ENCODE results near the gene CA12.
"Not testable (repeated sequence)": the region's sequence is repeated elsewhere in the genome, so short reads cannot be mapped to it uniquely, and the experiment has no call there.

Gene CA12

GRCh38 chr15:63360170-63360569, 21.5 kb downstream of the CA12 start:
- DNase-seq (ENCODE audit: insufficient read length, low spot score) (no peak), FAIRE-seq (no peak)

- FAIRE-seq = no peak
Measured at GRCh38 chr15:63358241-63359029, 23.2 kb downstream of the CA12 start.

GRCh38 chr15:63357731-63358130, 23.9 kb downstream of the CA12 start:
- no peak for DNase-seq (ENCODE audit: insufficient read length, low spot score)
- FAIRE-seq = no peak

More at GRCh38 chr15:63358241-63359029, 23.2 kb downstream of the CA12 start:
- no peak for DNase-seq (ENCODE audit: insufficient read length, low spot score)

- no peak for DNase-seq (ENCODE audit: insufficient read length, low spot score)
- FAIRE-seq = no peak
Measured at GRCh38 chr15:63357061-63357460, 24.6 kb downstream of the CA12 start.

GRCh38 chr15:63354821-63355650, 26.6 kb downstream of the CA12 start:
- FAIRE-seq (no peak), DNase-seq (ENCODE audit: insufficient read length, low spot score) (no peak)

GRCh38 chr15:63353887-63354286, 27.8 kb downstream of the CA12 start:
- DNase-seq (ENCODE audit: insufficient read length, low spot score) (no peak), FAIRE-seq (no peak)

- FAIRE-seq = no peak
- DNase-seq (ENCODE audit: insufficient read length, low spot score) = no peak
Measured at GRCh38 chr15:63353261-63353660, 28.4 kb downstream of the CA12 start.

GRCh38 chr15:63352808-63353207, 28.8 kb downstream of the CA12 start:
- FAIRE-seq (no peak), DNase-seq (ENCODE audit: insufficient read length, low spot score) (no peak)

GRCh38 chr15:63351170-63351569, 30.5 kb downstream of the CA12 start:
- no peak for FAIRE-seq
- DNase-seq (ENCODE audit: insufficient read length, low spot score) = no peak

GRCh38 chr15:63350178-63350621, 31.4 kb downstream of the CA12 start:
- DNase-seq (ENCODE audit: insufficient read length, low spot score) (no peak), FAIRE-seq (no peak)

GRCh38 chr15:63349621-63350020, 32.0 kb downstream of the CA12 start:
- no peak for FAIRE-seq

GRCh38 chr15:63349156-63349555, 32.5 kb downstream of the CA12 start:
- FAIRE-seq (no peak), DNase-seq (ENCODE audit: insufficient read length, low spot score) (no peak)

More at GRCh38 chr15:63349621-63350020, 32.0 kb downstream of the CA12 start:
- DNase-seq (ENCODE audit: insufficient read length, low spot score) = no peak

- FAIRE-seq (no peak), DNase-seq (ENCODE audit: insufficient read length, low spot score) (no peak)
Measured at GRCh38 chr15:63348392-63348791, 33.3 kb downstream of the CA12 start.

GRCh38 chr15:63347074-63347857, 34.4 kb downstream of the CA12 start:
- FAIRE-seq = no peak
- DNase-seq (ENCODE audit: insufficient read length, low spot score) = no peak

GRCh38 chr15:63345391-63345752, 36.3 kb downstream of the CA12 start:
- FAIRE-seq = no peak
- no peak for DNase-seq (ENCODE audit: insufficient read length, low spot score)

GRCh38 chr15:63344731-63345390, 36.8 kb downstream of the CA12 start:
- FAIRE-seq (no peak), DNase-seq (ENCODE audit: insufficient read length, low spot score) (no peak)

GRCh38 chr15:63342996-63343562, 38.6 kb downstream of the CA12 start:
- FAIRE-seq = not testable (repeated sequence)

GRCh38 chr15:63341898-63342297, 39.7 kb downstream of the CA12 start:
- FAIRE-seq (no peak), DNase-seq (ENCODE audit: insufficient read length, low spot score) (no peak)

More at GRCh38 chr15:63342996-63343562, 38.6 kb downstream of the CA12 start:
- DNase-seq (ENCODE audit: insufficient read length, low spot score) = peak; percentile 37

GRCh38 chr15:63340878-63341277, 40.8 kb downstream of the CA12 start:
- DNase-seq (ENCODE audit: insufficient read length, low spot score) (no peak), FAIRE-seq (no peak)

- DNase-seq (ENCODE audit: insufficient read length, low spot score) = no peak
- no peak for FAIRE-seq
Measured at GRCh38 chr15:63340353-63340752, 41.3 kb downstream of the CA12 start.

Data from GM19239 (cell line).